UCSD-AML1 (cell line): ENCODE measurements around the gene F2R.
"Not testable (repeated sequence)": the region's sequence is repeated elsewhere in the genome, so short reads cannot be mapped to it uniquely, and the experiment has no call there.

Experiments used
- DNase-seq: peaks from one replicate; lab custom pipeline; 2025; ENCODE audit not compliant: unreplicated experiment; lab: John Stamatoyannopoulos, UW

Gene F2R

GRCh38 chr5:76715736-76716455 lies at the start of gene F2R:
Gene F2R (plus strand): TSS chr5:76716126. CDS start chr5:76716308, 182 bp downstream.
- DNase-seq = peak; percentile 82

- no peak for DNase-seq
Measured at GRCh38 chr5:76667495-76667894, 48.4 kb upstream of the F2R start.

GRCh38 chr5:76669245-76669644 lies 46.7 kb upstream of the F2R start:
- DNase-seq = no peak

- no peak for DNase-seq
Measured at GRCh38 chr5:76670508-76670907, 45.4 kb upstream of the F2R start.

GRCh38 chr5:76672242-76672641 lies 43.7 kb upstream of the F2R start:
- no peak for DNase-seq

- DNase-seq = no peak
Measured at GRCh38 chr5:76673125-76673524, 42.8 kb upstream of the F2R start.

GRCh38 chr5:76674330-76675066 lies 41.4 kb upstream of the F2R start:
- DNase-seq = no peak

- DNase-seq = no peak
Measured at GRCh38 chr5:76675364-76675763, 40.6 kb upstream of the F2R start.

GRCh38 chr5:76677849-76678472 lies 38.0 kb upstream of the F2R start:
- DNase-seq = no peak

- DNase-seq = no peak
Measured at GRCh38 chr5:76679231-76679630, 36.7 kb upstream of the F2R start.

- DNase-seq = not testable (repeated sequence)
Measured at GRCh38 chr5:76680826-76681225, 35.1 kb upstream of the F2R start.

- no peak for DNase-seq
Measured at GRCh38 chr5:76681287-76681686, 34.6 kb upstream of the F2R start.

- no peak for DNase-seq
Measured at GRCh38 chr5:76682387-76682786, 33.5 kb upstream of the F2R start.

GRCh38 chr5:76683816-76684731 lies 31.9 kb upstream of the F2R start:
- no peak for DNase-seq

GRCh38 chr5:76684756-76685519 lies 31.0 kb upstream of the F2R start:
- DNase-seq = no peak

- no peak for DNase-seq
Measured at GRCh38 chr5:76685704-76686103, 30.2 kb upstream of the F2R start.

GRCh38 chr5:76688212-76688611 lies 27.7 kb upstream of the F2R start:
- no peak for DNase-seq

- no peak for DNase-seq
Measured at GRCh38 chr5:76688836-76689235, 27.1 kb upstream of the F2R start.

- DNase-seq = no peak
Measured at GRCh38 chr5:76689321-76690036, 26.4 kb upstream of the F2R start.
